ENCODE data around the gene DCST1. TPM values are rescaled to one million over a fixed set of nuclear protein-coding genes. Genes with fewer than 3 reads are reported as not detected.

The DCST1 gene
- total and polyA plus RNA-seq, 2 of the 4 experiments (the other 2 are of a cell fraction) = not detected

DNA sequence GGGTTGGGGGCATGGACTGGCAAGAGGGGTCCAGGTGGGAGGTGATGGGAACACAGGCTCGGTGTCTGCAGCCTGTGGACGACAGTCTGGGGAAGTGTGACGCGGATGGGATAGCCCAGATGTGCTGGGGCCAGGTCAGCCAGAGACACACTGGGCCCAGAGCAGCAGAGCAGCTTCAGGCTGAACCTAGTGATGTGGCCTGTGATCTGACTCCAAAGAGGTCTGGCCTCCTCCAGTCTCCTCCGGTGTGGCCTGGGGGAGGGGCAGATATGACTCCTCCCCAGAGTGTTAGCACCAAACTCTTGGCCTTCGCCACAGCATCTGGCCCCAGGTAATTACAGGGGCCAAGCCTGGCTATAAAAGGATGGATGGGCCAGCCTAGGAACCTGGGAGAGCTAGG is 58.5 kb downstream of the DCST1 start:
- Histone ChIP-seq H3K27me3 (ENCODE audit: control insufficient read depth, insufficient read depth, low read length) (peaks cover 20% of the 10 kb centered on the region), H4K8ac (ENCODE audit: low read depth in 2 of 2, low read length in 2 of 2) (no peak overlapping the region), H3K79me1 (ENCODE audit: low read depth in 1 of 2, low read length in 2 of 2) (no peaks in the 10 kb centered on the region), H4K5ac (ENCODE audit: low read depth, low read length) (no peak overlapping the region), H4K91ac (ENCODE audit: insufficient read depth, low read depth, low read length) (no peak overlapping the region), H2AK9ac (replicated peaks; ENCODE audit: low read depth, low read length, poor library complexity) (no peak overlapping the region), H3K27ac (ENCODE audit: insufficient read depth, low read length) (no peak overlapping the region), H2BK15ac (ENCODE audit: low read depth, low read length) (no peak overlapping the region), H3K9me3 (ENCODE audit: control insufficient read depth, insufficient read depth, low read length) (no peaks in the 10 kb centered on the region), H3K4me2 (ENCODE audit: low read depth, low read length) (no peak overlapping the region), H2AK5ac (ENCODE audit: low read depth, low read length) (no peak overlapping the region), H3K56ac (ENCODE audit: extremely low read depth, insufficient read depth, low read length) (no peak overlapping the region), H2BK20ac (ENCODE audit: low read depth, low read length) (no peak overlapping the region), H3K36me3 (ENCODE audit: control insufficient read depth, insufficient read depth, low read length) (no peaks in the 10 kb centered on the region), H3K4ac (ENCODE audit: low read depth, low read length) (no peak overlapping the region), H3K9ac (ENCODE audit: low read depth, low read length) (no peak overlapping the region), H3K4me1 (ENCODE audit: control insufficient read depth, insufficient read depth, low read length) (peaks cover 4% of the 10 kb centered on the region; the same call in 1 of the 2 replicates), H3K4me3 (ENCODE audit: insufficient read depth, low read depth, low read length) (no peak overlapping the region), H3K14ac (replicated peaks; ENCODE audit: low read depth, low read length) (no peak overlapping the region), H3K9me1 (ENCODE audit: insufficient read depth, low read length) (peaks cover 3% of the 10 kb centered on the region; the same call in 1 of the 2 replicates), H4K20me1 (ENCODE audit: insufficient read depth, low read length) (no peaks in the 10 kb centered on the region), H2AFZ (replicated peaks; ENCODE audit: low read length, poor library complexity) (no peak overlapping the region), H2BK120ac (ENCODE audit: low read depth, low read length) (no peak overlapping the region), H3K23ac (ENCODE audit: low read depth, low read length) (no peak overlapping the region), H2BK5ac (ENCODE audit: low read depth, low read length, poor library complexity, severe bottlenecking) (no peak overlapping the region), H3K18ac (ENCODE audit: low read depth, low read length) (no peak overlapping the region)
- intact Hi-C loops (cut with micrococcal nuclease) = loop anchor here (5.0 kb wide), 1 partner anchor 35 kb away; the partner anchor contains the start of gene EFNA1
- ATAC-seq (ENCODE audit: low read depth) = no peak
- WGBS, 2 experiments (ENCODE audit: extremely low coverage in 2 of 2, insufficient read length in 1 of 2) = 80% methylated on average over 1 of the region's 6 CpGs; no CpG with 5 or more reads in 1 of the 2 experiments
- dilution Hi-C loops (cut with HindIII; ENCODE audit: low sequenced_read_pairs, unreplicated experiment) = no loop called here
- ChIA-PET CTCF (interaction anchor here (0.6 to 2.1 kb wide), 13 partner anchors 8 to 876 kb away, joined by 3 to 18 read pairs (median 3); partner anchors contain the start of genes EFNA4 and KRTCAP2), POLR2A (ENCODE audit: unreplicated experiment) (no interaction called here)
- DNase-seq = no peak
- in situ Hi-C loops (cut with MboI; ENCODE audit: low sequenced_read_pairs) = loop anchor here (5.0 kb wide), 1 partner anchor 75 kb away; no protein-coding TSS in a partner anchor
- TF ChIP-seq RAD21 (IDR thresholded peaks at IDR 0.05; ENCODE audit: low read length) (no peak), MAZ (IDR thresholded peaks at IDR 0.05; ENCODE audit: borderline replicate concordance, low read depth, low read length) (no peak), RCOR1 (IDR thresholded peaks at IDR 0.05; ENCODE audit: insufficient replicate concordance, low read length) (no peak), ELK1 (IDR thresholded peaks at IDR 0.05; ENCODE audit: borderline replicate concordance, low read depth, low read length) (no peak), BHLHE40 (IDR thresholded peaks at IDR 0.05; ENCODE audit: low read depth, low read length) (no peak), USF2 (IDR thresholded peaks at IDR 0.05; ENCODE audit: low read depth, low read length) (no peak), POLR2A (IDR thresholded peaks at IDR 0.05; ENCODE audit: low read depth, low read length) (no peak), NFE2L2 (IDR thresholded peaks at IDR 0.05; ENCODE audit: low read depth, low read length) (no peak), FOS (IDR thresholded peaks at IDR 0.05; ENCODE audit: low read depth, low read length) (no peak), MXI1 (IDR thresholded peaks at IDR 0.05; ENCODE audit: borderline replicate concordance, low read depth, low read length) (no peak), SMC3 (IDR thresholded peaks at IDR 0.05; ENCODE audit: low read depth, low read length) (no peak), RFX5 (IDR thresholded peaks at IDR 0.05; ENCODE audit: low read depth, low read length) (no peak), CHD1 (IDR thresholded peaks at IDR 0.05; ENCODE audit: low read depth, low read length) (no peak), CEBPB (IDR thresholded peaks at IDR 0.05; ENCODE audit: low read depth, low read length) (no peak), MAFK (IDR thresholded peaks at IDR 0.05; ENCODE audit: low read depth, low read length) (no peak)
- TF ChIP-seq, protein P1, sequence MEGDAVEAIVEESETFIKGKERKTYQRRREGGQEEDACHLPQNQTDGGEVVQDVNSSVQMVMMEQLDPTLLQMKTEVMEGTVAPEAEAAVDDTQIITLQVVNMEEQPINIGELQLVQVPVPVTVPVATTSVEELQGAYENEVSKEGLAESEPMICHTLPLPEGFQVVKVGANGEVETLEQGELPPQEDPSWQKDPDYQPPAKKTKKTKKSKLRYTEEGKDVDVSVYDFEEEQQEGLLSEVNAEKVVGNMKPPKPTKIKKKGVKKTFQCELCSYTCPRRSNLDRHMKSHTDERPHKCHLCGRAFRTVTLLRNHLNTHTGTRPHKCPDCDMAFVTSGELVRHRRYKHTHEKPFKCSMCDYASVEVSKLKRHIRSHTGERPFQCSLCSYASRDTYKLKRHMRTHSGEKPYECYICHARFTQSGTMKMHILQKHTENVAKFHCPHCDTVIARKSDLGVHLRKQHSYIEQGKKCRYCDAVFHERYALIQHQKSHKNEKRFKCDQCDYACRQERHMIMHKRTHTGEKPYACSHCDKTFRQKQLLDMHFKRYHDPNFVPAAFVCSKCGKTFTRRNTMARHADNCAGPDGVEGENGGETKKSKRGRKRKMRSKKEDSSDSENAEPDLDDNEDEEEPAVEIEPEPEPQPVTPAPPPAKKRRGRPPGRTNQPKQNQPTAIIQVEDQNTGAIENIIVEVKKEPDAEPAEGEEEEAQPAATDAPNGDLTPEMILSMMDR (conservative IDR thresholded peaks at IDR 0.05; ENCODE audit: low read depth, low read length) = no peak
- no TSS peak for BruUV-seq (replicated peaks)

All from IMR-90 (cell line).